AG10803 (cell line): ENCODE data around the gene GRID2.
"Not testable (repeated sequence)": the region's sequence is repeated elsewhere in the genome, so short reads cannot be mapped to it uniquely, and the experiment has no call there.

Experiments used
- DNase-seq: peaks from one replicate; pipeline ENCODE4 v3.0.0; 2010; ENCODE audit warnings: low read depth
- H3K4me3 ChIP-seq: 2 replicates; pipeline ENCODE4 v1.5.1; 2011; ENCODE audit warnings: mild to moderate bottlenecking, low read length, control low read depth
- CTCF ChIP-seq: conservative IDR thresholded peaks from 2 replicates; pipeline ENCODE4 v1.5.1; 2011; ENCODE audit warnings: mild to moderate bottlenecking, low read length, control low read depth, inconsistent platforms

GRID2 gene

GRCh38 chr4:93285346-93285745 is 981.6 kb downstream of the GRID2 start:
- no peak for TF ChIP-seq CTCF
- no peak for DNase-seq
- no peak overlapping the region for H3K4me3 ChIP-seq

DNA sequence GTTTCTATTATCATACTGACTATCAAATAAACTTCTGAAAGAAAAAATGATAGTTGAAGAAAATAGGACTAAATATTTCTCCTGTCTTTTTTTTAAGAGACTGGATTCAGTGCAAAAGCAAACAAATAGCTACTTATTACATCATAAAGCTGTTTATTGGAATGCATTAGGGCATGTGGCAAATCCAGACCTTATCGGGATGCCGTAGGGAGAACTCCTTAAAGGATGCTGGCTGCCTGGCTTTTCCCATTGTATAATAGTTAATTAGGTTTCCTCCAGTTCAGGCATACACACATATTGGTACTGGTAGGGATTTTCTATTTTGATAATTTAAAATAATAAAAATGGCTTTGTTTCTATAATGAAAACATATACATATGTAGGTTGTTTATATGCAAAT is 985.5 kb downstream of the GRID2 start:
- no peak for TF ChIP-seq CTCF
- no peak overlapping the region for H3K4me3 ChIP-seq
- no peak for DNase-seq

DNA sequence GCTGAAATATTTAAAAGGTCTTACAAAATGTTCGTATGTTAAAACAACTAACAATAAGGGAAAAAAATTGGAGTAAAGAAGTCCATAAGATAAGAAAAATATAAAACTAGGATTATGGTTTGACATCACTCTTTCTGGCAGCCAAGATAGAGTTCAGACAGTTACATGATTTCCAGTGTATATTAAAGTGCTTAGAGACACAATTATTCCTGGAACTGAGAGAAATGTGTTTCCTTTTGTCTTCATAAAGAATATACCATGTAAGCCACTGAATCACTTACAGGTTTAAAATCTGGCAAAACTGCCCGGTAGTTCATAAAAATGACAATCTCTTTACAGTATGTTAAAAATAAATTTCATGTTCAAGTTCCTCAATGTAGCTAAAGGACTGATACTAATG is 986.1 kb downstream of the GRID2 start:
- no peak for TF ChIP-seq CTCF
- H3K4me3 ChIP-seq: no peak overlapping the region
- DNase-seq: no peak

DNA sequence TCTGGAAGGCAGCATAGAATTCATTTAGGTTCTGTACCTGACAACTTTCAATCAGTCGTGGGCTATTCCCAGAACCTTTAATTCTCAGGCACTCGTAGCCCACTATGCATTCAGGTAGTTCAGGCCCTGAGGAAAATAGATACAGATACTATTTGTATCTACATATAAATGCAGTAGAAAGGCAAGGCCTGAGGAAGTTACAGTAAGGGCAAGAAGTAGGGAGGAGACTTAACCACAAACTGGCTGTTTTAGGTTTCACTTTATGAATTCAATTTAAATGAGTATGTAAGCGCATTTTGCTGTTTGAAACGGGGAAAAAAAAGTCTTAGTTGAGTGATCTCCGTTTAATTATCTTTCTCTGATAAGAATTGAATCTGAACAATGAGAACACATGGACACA is 995.4 kb downstream of the GRID2 start:
- no peak overlapping the region for H3K4me3 ChIP-seq
- TF ChIP-seq CTCF: no peak
- no peak for DNase-seq

GRCh38 chr4:93300780-93301555 is 997.2 kb downstream of the GRID2 start:
- not testable (repeated sequence) for DNase-seq, H3K4me3 ChIP-seq

- TF ChIP-seq CTCF: no peak
- H3K4me3 ChIP-seq: no peak overlapping the region
- no peak for DNase-seq
Observed at GRCh38 chr4:93302310-93302709, 998.5 kb downstream of the GRID2 start.

DNA sequence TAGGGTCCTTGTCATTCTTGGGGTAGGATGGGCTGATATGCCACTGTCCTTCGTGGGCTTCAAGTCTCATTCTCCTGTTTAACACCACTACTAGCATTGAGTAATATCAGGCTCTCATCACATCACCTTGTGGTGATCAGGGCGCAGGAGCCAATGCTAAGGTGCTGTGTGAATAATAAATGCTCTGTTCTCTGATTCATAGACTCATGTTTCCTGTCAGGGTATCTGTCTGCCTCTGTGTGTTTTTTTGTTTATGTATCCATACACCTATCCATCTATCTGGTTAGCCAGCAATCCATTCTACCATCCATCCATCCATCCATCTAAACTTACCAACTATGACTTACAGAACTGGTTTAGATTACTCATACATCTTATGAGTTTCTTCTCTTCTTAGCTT is 999.7 kb downstream of the GRID2 start:
- TF ChIP-seq CTCF: no peak
- no peak for DNase-seq

More for the DNA sequence above, 999.7 kb downstream of the GRID2 start:
- H3K4me3 ChIP-seq: no peak overlapping the region
